Lung microvascular endothelial cell (primary cell): Measurements from ENCODE around the gene ABHD15. TPM values are rescaled to one million over a fixed set of nuclear protein-coding genes. Genes with fewer than 3 reads are reported as not detected.

Experiments used
- DNase-seq, 2 donors: peaks; one replicate each; pipeline versions ENCODE4 v3.0.0 to v3.0.0-alpha.2; 2010; ENCODE audit warnings: low read depth in 2 of 2
- total RNA-seq: library from RNA; depleted of rRNA; stranded (reverse); fragments of >200 nt; gene quantifications from 2 replicates; pipeline ENCODE4 v1.2.1, GENCODE V29; 2014

Gene ABHD15
- total RNA-seq, 1 donor from 2014 or later = 4.2 TPM

GRCh38 chr17:29582254-29582765, 15.5 kb upstream of the ABHD15 start:
- DNase-seq = no peak

- DNase-seq = no peak
Observed at GRCh38 chr17:29581583-29582253, 14.9 kb upstream of the ABHD15 start.

GRCh38 chr17:29579866-29580771, 13.3 kb upstream of the ABHD15 start:
- peak; percentile 90 to 92 for DNase-seq

DNA sequence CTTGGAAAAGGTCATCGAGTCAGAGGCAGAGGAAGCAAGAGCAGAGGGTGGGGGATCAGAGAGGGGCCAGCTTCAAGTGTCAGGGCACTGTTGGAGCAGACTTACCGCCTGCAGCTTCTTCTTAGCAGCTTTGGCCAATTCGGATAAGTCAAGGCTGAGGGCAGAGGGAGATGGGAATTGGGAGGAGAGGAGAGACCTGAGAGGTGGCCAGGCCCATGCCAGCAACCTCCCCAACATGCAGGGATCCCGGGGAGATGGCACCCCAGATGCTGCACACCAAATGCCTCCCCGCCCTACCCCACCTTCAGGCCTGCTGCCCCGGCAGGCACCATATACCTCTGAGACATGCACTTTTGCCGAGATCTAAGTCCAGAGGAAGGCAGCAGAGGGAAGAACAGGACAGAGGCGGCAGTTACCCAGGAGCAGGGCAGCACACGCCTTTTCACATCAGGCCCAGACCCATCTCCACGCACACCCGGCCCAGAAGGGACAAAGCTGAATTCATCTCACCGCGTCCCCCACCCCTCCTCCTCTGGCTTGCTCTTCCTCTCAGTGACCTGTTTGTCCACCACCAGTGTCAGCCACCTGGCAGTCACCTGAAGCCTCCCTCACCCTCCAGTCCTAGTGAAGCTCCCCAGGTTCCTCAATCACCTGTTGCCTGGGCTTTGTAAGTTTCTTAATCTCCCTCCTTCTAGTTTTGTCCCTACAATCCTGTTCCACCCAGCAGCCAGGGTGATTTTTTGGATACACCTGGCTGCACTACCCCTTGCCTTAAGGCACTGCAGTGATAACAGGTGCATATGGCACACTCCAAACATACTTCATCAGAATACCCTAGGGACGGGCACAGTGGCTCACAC, 12.0 kb upstream of the ABHD15 start:
- no peak for DNase-seq

DNA sequence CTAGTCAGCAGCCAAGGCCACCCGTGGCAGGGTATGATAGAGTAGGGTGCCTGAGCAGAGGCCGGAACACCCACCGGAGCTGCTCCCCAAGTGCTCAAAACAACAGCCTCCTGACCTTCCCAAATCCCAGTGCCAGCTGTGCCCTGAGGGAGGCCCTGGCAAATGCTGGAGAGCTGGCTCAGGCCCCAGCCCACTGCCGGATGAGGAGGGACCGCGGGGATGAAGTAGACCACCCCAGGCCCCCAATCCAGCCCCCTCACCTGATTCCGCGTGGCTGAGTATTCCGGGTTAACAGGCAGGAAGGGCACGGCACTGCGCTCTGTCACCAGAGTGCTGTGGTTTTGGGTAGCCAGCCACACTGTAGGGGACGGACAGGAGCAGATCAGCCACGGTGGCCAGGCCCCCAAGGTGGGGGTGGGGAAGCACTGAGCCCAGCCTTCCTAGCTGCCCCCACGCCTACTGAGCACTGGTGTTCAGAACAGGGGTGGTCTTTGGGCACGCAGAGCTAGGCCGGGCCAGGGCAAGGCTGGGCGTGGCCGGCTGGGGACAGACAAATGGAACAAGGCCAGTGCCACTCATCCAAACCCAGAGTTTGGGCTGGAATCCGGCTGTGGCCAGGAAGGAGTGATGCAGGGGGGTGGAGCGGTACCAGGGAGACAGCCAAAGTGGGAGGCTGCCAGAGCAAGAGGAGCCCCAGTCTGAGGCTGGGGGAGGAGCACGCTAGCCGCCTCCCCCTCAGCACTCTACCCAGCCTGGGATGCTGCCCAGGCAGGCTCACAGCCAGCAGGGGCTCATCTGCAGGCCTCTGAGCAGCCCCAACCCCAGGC, 10.8 kb upstream of the ABHD15 start:
- peak in 1 of 2 donors; percentile 70 for DNase-seq

DNA sequence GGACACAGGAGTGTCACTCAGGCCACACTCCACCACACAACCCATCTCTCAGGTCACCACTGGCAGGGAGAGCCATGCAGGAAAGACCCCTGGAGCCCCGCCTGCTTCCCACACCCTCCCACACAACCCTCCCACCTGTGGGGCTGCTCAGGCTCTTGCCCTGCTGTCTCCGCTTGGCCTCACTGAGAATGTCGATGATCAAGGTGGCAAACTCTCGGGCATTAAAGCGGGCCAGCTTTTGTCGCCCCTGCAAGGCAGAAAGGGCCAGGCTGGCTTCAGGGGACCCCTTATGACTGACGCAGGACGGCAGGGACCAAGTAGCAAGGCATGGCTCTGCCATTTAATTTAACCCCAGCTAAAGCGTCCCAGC, 10.1 kb upstream of the ABHD15 start:
- DNase-seq = no peak

DNA sequence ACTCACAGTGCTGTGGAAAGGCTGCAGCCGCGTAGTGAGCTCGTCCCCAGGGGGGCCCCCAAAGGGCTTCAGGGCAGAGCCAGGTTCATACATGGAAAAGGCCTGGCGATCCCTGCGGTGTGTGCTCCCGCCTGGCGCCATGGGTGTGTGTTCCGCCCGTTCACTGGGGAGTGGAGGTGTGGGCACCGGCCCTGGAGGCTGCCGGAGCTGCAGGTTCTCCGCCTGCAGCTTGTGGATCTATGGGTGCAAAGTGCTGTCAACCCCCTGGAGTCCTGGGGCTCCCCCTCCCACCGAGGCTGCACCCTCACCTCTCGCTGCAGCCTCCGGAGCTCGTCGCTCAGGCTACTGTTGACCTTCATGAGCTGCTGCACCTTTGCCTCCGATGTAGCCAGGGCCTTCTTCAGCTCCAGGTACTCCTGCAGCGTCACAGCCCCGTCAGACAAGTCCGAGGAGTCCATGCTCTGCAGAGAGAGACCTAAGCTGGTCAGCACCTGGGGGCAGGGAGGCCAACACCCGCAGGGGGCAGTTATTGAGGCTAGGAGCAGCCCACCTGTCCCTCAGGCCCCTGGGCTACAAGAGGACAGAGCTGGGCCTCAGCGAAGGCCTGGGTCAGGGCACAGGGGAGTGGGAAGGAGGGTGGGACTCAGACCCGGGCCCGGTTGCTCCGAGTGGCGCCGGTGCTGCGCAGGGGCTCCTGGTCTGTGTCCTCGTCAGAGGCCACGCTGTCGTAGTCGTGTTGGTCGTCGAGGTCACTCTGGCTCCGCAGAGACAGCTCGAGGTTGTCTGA, 9.6 kb upstream of the ABHD15 start:
- DNase-seq = no peak

- DNase-seq = no peak
Observed at GRCh38 chr17:29575511-29576213, 8.8 kb upstream of the ABHD15 start.

- DNase-seq = no peak
Observed at GRCh38 chr17:29574732-29575510, 8.1 kb upstream of the ABHD15 start.

- DNase-seq = no peak
Observed at GRCh38 chr17:29573871-29574731, 7.3 kb upstream of the ABHD15 start.

DNA sequence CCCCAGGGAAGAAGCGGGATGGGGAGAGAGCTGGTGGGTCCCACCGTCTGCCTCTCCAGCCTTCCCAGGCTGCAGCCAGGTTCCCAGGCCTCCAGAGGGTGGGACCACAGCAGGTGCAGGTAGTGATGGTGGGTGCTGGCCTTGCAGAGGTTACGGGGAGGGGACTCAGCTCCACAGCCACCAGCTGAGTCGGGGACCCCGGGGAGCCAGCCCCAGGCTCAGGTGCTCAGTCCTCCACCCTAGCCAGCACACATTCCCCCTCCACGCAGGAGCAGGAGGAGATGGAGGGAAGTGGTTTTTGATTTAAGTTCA, 6.7 kb upstream of the ABHD15 start:
- DNase-seq = no peak

DNA sequence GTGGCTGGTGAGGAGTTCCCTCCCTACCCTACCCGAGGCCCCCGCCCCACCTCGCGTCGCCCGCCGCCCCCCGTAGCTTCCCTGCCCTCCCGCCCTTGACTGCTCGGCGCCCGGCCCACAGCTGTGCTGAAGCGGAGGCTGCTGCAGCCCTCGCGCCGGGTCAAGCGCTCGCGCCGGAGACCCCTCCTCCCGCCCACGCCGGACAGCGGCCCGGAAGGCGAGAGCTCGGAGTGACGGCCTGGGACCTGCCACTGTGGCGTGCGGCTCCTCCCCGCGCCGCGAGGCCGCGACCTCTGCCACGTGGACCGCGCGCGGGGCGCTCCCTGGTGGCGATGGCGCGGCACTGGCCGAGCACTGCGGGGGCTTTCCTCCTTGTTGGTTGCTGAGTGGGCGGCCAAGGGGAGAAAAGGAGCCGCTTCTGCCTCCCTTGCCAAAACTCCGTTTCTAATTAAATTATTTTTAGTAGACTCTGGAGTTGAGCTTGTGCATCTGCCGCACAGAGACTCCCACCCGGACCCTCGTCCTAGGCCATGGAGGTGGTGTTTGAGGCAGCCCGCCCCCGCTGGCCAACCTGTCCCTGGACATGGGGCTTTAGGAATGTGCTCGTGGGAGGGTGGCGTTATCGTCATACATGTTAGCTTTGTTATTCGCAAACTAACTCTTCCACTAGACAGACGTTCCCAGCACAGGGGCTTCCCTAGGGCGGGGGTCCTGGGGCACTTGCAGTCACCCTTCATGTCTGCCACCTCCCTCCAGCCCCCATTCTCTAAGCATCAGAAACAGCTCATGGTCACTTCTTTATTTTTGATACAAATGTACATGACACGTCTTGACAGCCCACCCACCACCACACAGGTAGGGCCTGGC, 6.1 kb upstream of the ABHD15 start:
- DNase-seq = peak; percentile 63 to 76

DNA sequence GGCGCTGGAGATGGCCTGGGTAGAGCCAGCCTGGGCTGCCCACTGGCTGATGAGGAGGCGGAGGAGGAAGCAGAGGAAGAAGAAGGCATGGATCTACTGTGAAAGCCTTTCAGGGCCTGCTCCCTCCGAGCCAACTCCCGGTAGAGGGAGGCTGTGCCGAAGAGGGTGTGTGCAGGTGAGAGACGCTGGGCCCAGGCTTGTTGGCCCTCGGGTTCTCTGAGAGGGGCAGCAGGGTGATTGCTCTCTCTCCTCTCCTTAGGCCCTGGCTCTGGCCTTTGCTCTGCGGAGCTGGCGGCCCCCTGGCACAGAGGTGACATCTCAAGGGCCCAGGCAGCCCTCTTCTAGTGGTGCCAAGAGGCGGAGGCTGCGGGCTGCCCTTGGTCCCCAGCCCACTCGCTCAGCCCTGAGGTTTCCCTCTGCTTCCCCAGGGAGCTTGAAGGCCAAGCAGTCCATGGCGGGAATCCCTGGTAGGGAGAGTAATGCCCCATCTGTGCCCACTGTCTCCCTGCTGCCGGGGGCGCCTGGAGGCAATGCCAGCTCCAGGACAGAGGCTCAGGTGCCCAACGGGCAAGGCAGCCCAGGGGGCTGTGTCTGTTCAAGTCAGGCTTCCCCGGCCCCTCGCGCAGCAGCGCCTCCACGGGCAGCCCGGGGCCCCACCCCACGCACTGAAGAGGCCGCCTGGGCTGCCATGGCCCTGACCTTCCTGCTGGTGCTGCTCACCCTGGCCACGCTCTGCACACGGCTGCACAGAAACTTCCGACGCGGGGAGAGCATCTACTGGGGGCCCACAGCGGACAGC, 5.2 kb upstream of the ABHD15 start:
- no peak for DNase-seq

- no peak for DNase-seq
Observed at GRCh38 chr17:29571486-29571882, 4.6 kb upstream of the ABHD15 start.

DNA sequence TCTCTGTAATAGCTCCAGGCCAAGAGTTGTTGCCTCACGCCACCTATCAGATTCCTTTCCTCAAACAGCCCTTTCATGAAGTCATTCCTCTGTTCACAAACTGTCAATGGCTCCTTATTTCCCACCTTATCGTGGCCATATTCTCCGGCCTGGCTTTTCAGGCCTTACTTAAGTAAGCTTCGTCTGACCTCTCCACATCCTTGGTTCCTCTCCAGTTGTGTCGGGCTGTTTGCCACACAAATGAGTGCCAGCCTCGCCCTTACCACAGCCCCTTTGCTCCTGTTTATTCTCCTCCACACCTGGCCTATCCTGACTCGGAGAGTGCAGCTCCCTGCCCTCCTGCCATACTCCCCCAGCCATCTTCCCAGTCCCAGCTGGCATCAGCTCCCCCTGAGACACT, 3.7 kb upstream of the ABHD15 start:
- no peak for DNase-seq
